HCT116 (cell line): ENCODE data around the gene PTGER3. TPM values are rescaled to one million over a fixed set of nuclear protein-coding genes. Genes with fewer than 3 reads are reported as not detected.
"Not testable (repeated sequence)": the region's sequence is repeated elsewhere in the genome, so short reads cannot be mapped to it uniquely, and the experiment has no call there.

Experiments used
- ATAC-seq: fragments of 200-7000 bp; cut with Tn5 transposase; 2 replicates; pipeline ENCODE4 v1.9.1; 2020; ENCODE audit warnings: mild to moderate bottlenecking, moderate library complexity
- BruUV-seq: library from RNA; stranded (reverse); fragments of 400-500 nt; replicated peaks from 2 replicates; lab custom pipeline; 2021; lab: Mats Ljungman, UMichigan
- CTCF ChIA-PET: fragments of 300-600 bp; sonication (Branson Sonifier 250); formaldehyde crosslinking; loops from one replicate; lab custom pipeline; 2021; ENCODE audit warnings: antibody characterized with exemption; lab: Charles Lee
- POLR2A ChIA-PET: fragments of 300-600, 350-600 bp; sonication (Branson Sonifier 250); formaldehyde crosslinking; loops from one replicate; lab custom pipeline; 2021; ENCODE audit warnings: antibody characterized with exemption; lab: Charles Lee
- RAD21 ChIA-PET, 2 experiments: fragments of 300-600 bp; sonication (Branson Sonifier 250); formaldehyde crosslinking; loops; one replicate each; lab custom pipeline; 2023; ENCODE audit warnings: low total read pairs in 2 of 2; ENCODE audit not compliant: uncharacterized antibody in 2 of 2, unreplicated experiment in 2 of 2, low non-redundant PET in 1 of 2; lab: Charles Lee
- DNase-seq: peaks from one replicate; pipeline ENCODE4 v3.0.0-alpha.2; 2010; ENCODE audit warnings: low read depth, low spot score
- H2AFZ ChIP-seq: fragments of 200-600 bp; shearing (Covaris generic), sonication (generic); 2 replicates; pipeline ENCODE4 v1.6.1; 2017; ENCODE audit warnings: low read depth, mixed run types, mixed read lengths, antibody characterized with exemption, low read length; ENCODE audit not compliant: poor library complexity, severe bottlenecking
- H3K27ac ChIP-seq: 2 replicates; pipeline ENCODE4 v1.5.1; 2012; ENCODE audit warnings: low read depth, low read length
- H3K27me3 ChIP-seq: fragments of 200-600 bp; sonication (generic); 2 replicates; pipeline ENCODE4 v1.6.1; 2016; ENCODE audit warnings: mixed run types, low read length, mixed read lengths; ENCODE audit not compliant: insufficient read depth
- H3K36me3 ChIP-seq, 2 experiments: fragments of 200-500 bp in 1 of 2; fragments of 200-600 bp in 1 of 2; sonication (Bioruptor generic) in 1 of 2; sonication (generic) in 1 of 2; 2 replicates each; pipeline versions ENCODE4 v1.5.1 to v1.6.1; 2014 to 2016; ENCODE audit warnings: low read length in 2 of 2, inconsistent platforms in 1 of 2, mixed read lengths in 1 of 2, mixed run types in 1 of 2; ENCODE audit not compliant: insufficient read depth in 2 of 2, control insufficient read depth in 1 of 2
- H3K4me1 ChIP-seq, 2 experiments: fragments of 200-600 bp in 1 of 2; sonication (generic) in 1 of 2; 2 replicates each; pipeline versions ENCODE4 v1.5.1 to v1.6.1; 2012 to 2017; ENCODE audit warnings: low read length in 2 of 2, inconsistent platforms in 1 of 2, mild to moderate bottlenecking in 1 of 2, mixed read lengths in 1 of 2, mixed run types in 1 of 2, moderate library complexity in 1 of 2; ENCODE audit not compliant: insufficient read depth in 2 of 2, control insufficient read depth in 1 of 2
- H3K4me2 ChIP-seq: fragments of 200-600 bp; sonication (generic); 2 replicates; pipeline ENCODE4 v1.6.1; 2017; ENCODE audit warnings: mixed run types, low read length, mixed read lengths
- H3K4me3 ChIP-seq, 2 experiments: fragments of 200-600 bp in 1 of 2; sonication (generic) in 1 of 2; replicated peaks in 1 of 2; 2 replicates each; pipeline ENCODE4 v1.5.1; 2011 to 2016; ENCODE audit warnings: low read length in 2 of 2, control low read depth in 1 of 2, low read depth in 1 of 2, mild to moderate bottlenecking in 1 of 2, mixed read lengths in 1 of 2, mixed run types in 1 of 2
- H3K79me2 ChIP-seq: fragments of 200-600 bp; sonication (generic); 2 replicates; pipeline ENCODE4 v1.6.1; 2017; ENCODE audit warnings: mild to moderate bottlenecking, mixed run types, low read length, moderate library complexity, mixed read lengths; ENCODE audit not compliant: insufficient read depth
- H3K9ac ChIP-seq: fragments of 200-600 bp; sonication (generic); 2 replicates; pipeline ENCODE4 v1.6.1; 2016; ENCODE audit warnings: low read length, mixed read lengths
- H3K9me2 ChIP-seq: fragments of 200-600 bp; sonication (generic), shearing (Covaris generic); 2 replicates; pipeline ENCODE4 v1.6.1; 2017; ENCODE audit warnings: mixed run types, mild to moderate bottlenecking, moderate library complexity; ENCODE audit not compliant: insufficient read depth
- H3K9me3 ChIP-seq, 2 experiments: fragments of 200-500 bp in 1 of 2; fragments of 200-600 bp in 1 of 2; sonication (Bioruptor generic) in 1 of 2; sonication (generic) in 1 of 2; 2 replicates each; pipeline ENCODE4 v1.6.1; 2014 to 2017; ENCODE audit warnings: low read length in 2 of 2, mixed read lengths in 2 of 2, inconsistent platforms in 1 of 2, low read depth in 1 of 2, mild to moderate bottlenecking in 1 of 2, mixed run types in 1 of 2, moderate library complexity in 1 of 2; ENCODE audit not compliant: control insufficient read depth in 1 of 2, insufficient read depth in 1 of 2
- H4K20me1 ChIP-seq: fragments of 200-600 bp; sonication (generic), shearing (Covaris generic); 2 replicates; pipeline ENCODE4 v1.6.1; 2017; ENCODE audit warnings: mixed run types, mild to moderate bottlenecking, moderate library complexity; ENCODE audit not compliant: insufficient read depth
- ATF3 ChIP-seq: IDR thresholded peaks from 2 replicates; pipeline ENCODE4 v1.6.1; 2012
- CBX3 ChIP-seq: IDR thresholded peaks from 2 replicates; pipeline ENCODE4 v1.6.1; 2012; ENCODE audit warnings: low read depth
- CTCF ChIP-seq, 3 experiments: fragments of 200-600 bp in 1 of 3; sonication (generic) in 1 of 3; IDR thresholded peaks in 2 of 3; conservative IDR thresholded peaks in 1 of 3; 2 replicates each; pipeline ENCODE4 v1.5.1; 2012 to 2017; ENCODE audit warnings: low read depth in 2 of 3, low read length in 2 of 3, antibody characterized with exemption in 1 of 3, borderline replicate concordance in 1 of 3, control low read depth in 1 of 3, mild to moderate bottlenecking in 1 of 3, mixed read lengths in 1 of 3, mixed run types in 1 of 3, moderate library complexity in 1 of 3; ENCODE audit not compliant: insufficient read depth in 1 of 3
- EZH2 ChIP-seq: fragments of 200-600 bp; sonication (generic); IDR thresholded peaks from 2 replicates; pipeline ENCODE4 v1.6.1; 2017; ENCODE audit warnings: antibody characterized with exemption, mixed run types
- JUND ChIP-seq: IDR thresholded peaks from 2 replicates; pipeline ENCODE4 v1.6.1; 2012
- REST ChIP-seq: IDR thresholded peaks from 2 replicates; pipeline ENCODE4 v1.6.1; 2012; ENCODE audit warnings: low read depth
- YY1 ChIP-seq: IDR thresholded peaks from 2 replicates; pipeline ENCODE4 v1.6.1; 2011; ENCODE audit warnings: low read length, low read depth, moderate library complexity, mild to moderate bottlenecking; ENCODE audit not compliant: insufficient replicate concordance; ENCODE audit errors: extremely low read depth
- ZFX ChIP-seq: fragments of 450-650 bp; IDR thresholded peaks from 2 replicates; pipeline ENCODE4 v1.6.1; 2017
- intact Hi-C: fragments of 100-400 bp; cut with micrococcal nuclease; formaldehyde crosslinking; loops from 2 replicates; pipeline ENCODE4 v1.10.0; 2022
- total RNA-seq: library from RNA; stranded (reverse); gene quantifications from one replicate; pipeline ENCODE4 v1.2.1, GENCODE V29; 2021; ENCODE audit not compliant: unreplicated experiment

Gene PTGER3
- total RNA-seq, 1 experiment from 2014 or later = 0.05 TPM

- TF ChIP-seq CTCF (IDR thresholded peaks at IDR 0.05 in 2 of 3, conservative IDR thresholded peaks at IDR 0.05 in 1 of 3; ENCODE audit: borderline replicate concordance in 1 of 3, insufficient read depth in 1 of 3, low read depth in 2 of 3, low read length in 2 of 3) (no peak), ZFX (no peak), JUND (no peak), CBX3 (no peak), ATF3 (no peak), REST (no peak), EZH2 (no peak), YY1 (no peak)
- TF ChIP-seq, all 23 proteins: peak for 0
- POLR2A ChIA-PET = no interaction called here
- Histone ChIP-seq H4K20me1 (no peaks in the 10 kb centered on the region), H3K4me2 (no peak overlapping the region), H3K27me3 (no peaks in the 10 kb centered on the region), H3K9me2 (no peaks in the 10 kb centered on the region), H3K79me2 (no peaks in the 10 kb centered on the region), H2AFZ (no peak overlapping the region), H3K36me3 (no peaks in the 10 kb centered on the region), H3K9ac (no peak overlapping the region), H3K4me3 (no peak overlapping the region), H3K9me3 (no peaks in the 10 kb centered on the region), H3K27ac (no peak overlapping the region), H3K4me1 (no peaks in the 10 kb centered on the region)
- intact Hi-C loops = no loop called here
- BruUV-seq = no TSS peak
- CTCF ChIA-PET = no interaction called here
- RAD21 ChIA-PET = no interaction called here
- DNase-seq (no peak), ATAC-seq (no peak)
Observed at GRCh38 chr1:70941563-70941962, 106.1 kb downstream of the PTGER3 start.

GRCh38 chr1:70940398-70940797 lies 107.2 kb downstream of the PTGER3 start:
- H3K36me3 ChIP-seq, DNase-seq, H3K9ac ChIP-seq, CTCF ChIA-PET, POLR2A ChIA-PET, H3K4me3 ChIP-seq, H4K20me1 ChIP-seq, H3K79me2 ChIP-seq, BruUV-seq, H2AFZ ChIP-seq, H3K9me2 ChIP-seq, RAD21 ChIA-PET, H3K27ac ChIP-seq, ATAC-seq, H3K9me3 ChIP-seq, intact Hi-C loops, H3K27me3 ChIP-seq, H3K4me1 ChIP-seq, H3K4me2 ChIP-seq: not testable (repeated sequence)
